ENCODE results near the gene ADRA2C.

DNA sequence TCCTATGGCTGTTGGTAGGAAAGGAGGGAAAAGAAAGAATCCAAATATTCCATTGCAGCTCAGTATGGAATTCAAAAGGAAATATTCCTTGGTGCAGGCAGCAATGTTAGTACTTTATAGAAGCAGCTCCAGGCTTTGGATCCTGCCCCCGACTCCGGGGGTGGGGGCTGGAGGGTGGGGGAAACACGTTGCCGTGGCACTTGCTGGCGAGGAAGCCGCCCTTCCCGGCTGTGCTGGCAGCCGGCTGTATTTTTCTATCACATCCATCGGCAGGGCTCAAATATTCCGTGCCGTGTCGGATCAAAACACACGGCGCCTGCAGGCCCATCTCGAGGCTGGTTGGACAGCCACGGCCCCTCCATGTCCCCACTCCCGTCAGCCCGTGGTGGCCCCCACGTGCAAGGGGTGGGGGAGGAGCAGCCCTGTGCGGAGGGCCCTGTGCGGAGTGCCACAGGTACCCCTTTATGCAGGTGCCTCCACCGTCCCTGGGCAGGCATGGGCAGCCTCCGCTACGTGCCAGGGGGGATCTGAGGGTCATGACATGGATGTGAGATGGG lies 5.8 kb downstream of the ADRA2C start:
- TF ChIP-seq, protein P1, sequence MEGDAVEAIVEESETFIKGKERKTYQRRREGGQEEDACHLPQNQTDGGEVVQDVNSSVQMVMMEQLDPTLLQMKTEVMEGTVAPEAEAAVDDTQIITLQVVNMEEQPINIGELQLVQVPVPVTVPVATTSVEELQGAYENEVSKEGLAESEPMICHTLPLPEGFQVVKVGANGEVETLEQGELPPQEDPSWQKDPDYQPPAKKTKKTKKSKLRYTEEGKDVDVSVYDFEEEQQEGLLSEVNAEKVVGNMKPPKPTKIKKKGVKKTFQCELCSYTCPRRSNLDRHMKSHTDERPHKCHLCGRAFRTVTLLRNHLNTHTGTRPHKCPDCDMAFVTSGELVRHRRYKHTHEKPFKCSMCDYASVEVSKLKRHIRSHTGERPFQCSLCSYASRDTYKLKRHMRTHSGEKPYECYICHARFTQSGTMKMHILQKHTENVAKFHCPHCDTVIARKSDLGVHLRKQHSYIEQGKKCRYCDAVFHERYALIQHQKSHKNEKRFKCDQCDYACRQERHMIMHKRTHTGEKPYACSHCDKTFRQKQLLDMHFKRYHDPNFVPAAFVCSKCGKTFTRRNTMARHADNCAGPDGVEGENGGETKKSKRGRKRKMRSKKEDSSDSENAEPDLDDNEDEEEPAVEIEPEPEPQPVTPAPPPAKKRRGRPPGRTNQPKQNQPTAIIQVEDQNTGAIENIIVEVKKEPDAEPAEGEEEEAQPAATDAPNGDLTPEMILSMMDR (IDR thresholded peaks at IDR 0.05), result no peak
- no peak for TF ChIP-seq POLR2AphosphoS5 (IDR thresholded peaks at IDR 0.05)
- TF ChIP-seq POLR2A (IDR thresholded peaks at IDR 0.05), result no peak
